ENCODE data around the gene SLC7A14. TPM values are rescaled to one million over a fixed set of nuclear protein-coding genes. Genes with fewer than 3 reads are reported as not detected.

Gene SLC7A14
- total RNA-seq, 1 donor from 2014 or later: under 0.01 TPM

DNA sequence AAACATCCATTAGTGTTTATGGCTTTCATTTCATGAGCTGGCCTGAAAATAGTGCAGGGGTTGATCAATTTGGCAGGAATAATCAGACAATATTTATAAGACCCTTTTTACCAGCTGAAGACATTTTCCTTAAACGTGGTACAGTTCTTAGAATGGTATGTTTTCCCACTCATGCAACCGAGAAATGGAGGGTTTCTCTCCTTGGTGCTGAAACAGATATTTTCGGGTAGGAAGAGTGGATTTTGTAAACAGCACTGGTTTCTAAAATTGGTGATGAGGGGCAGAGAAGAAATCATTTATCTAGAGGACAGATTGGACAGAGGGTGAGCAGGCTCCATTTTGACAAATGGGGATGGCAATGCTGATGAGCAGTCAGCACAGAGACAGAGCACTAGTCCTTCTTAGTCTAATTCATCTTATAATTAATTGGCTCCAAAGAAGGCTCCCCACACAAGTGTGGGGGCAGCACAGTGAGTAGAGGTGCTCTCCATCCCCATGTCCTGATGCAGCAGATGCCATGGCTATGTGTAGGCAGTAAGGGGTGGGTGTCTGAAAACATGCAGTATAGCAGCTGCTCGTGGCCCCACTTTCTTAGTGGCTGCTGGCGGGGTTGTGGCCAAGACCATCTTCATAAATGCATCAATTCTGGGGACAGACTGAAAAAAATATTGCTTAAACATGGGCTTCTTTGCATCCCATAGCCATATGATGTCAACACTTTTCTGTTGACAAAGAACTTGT, 18.1 kb upstream of the SLC7A14 start:
- TF ChIP-seq, protein P1, sequence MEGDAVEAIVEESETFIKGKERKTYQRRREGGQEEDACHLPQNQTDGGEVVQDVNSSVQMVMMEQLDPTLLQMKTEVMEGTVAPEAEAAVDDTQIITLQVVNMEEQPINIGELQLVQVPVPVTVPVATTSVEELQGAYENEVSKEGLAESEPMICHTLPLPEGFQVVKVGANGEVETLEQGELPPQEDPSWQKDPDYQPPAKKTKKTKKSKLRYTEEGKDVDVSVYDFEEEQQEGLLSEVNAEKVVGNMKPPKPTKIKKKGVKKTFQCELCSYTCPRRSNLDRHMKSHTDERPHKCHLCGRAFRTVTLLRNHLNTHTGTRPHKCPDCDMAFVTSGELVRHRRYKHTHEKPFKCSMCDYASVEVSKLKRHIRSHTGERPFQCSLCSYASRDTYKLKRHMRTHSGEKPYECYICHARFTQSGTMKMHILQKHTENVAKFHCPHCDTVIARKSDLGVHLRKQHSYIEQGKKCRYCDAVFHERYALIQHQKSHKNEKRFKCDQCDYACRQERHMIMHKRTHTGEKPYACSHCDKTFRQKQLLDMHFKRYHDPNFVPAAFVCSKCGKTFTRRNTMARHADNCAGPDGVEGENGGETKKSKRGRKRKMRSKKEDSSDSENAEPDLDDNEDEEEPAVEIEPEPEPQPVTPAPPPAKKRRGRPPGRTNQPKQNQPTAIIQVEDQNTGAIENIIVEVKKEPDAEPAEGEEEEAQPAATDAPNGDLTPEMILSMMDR (IDR thresholded peaks at IDR 0.05; ENCODE audit: insufficient read depth, low read length, severe bottlenecking): no peak
- FAIRE-seq: no peak

DNA sequence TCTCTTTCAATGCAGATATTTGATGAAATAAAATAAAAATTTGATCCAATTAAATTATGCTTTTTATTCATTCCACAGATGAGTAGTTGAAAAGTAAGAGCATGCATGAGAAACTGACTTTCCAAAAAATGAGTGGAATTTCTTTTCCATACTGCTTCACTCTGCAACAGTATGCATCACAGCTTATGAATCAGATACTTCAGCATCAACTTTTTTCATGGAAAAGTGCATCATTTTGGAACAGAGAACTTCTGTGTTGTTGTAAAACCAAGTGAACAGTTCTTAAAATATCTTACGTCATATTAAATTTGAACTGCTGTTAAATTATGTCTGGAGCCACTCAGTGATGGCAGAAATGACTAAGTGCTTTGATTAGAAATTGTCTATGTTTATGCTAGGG, 16.7 kb upstream of the SLC7A14 start:
- Histone ChIP-seq H3K4me3 (ENCODE audit: low read depth, low read length) (no peak overlapping the region), H3K36me3 (ENCODE audit: control insufficient read depth, insufficient read depth, low read length) (no peaks in the 10 kb centered on the region), H3K27me3 (ENCODE audit: control insufficient read depth, insufficient read depth, low read length) (no peaks in the 10 kb centered on the region)
- TF ChIP-seq, protein P1 (IDR thresholded peaks at IDR 0.05; ENCODE audit: insufficient read depth, low read length, severe bottlenecking): no peak
- DNase-seq (ENCODE audit: low read depth) (no peak), FAIRE-seq (no peak)

More for the DNA sequence above, 18.1 kb upstream of the SLC7A14 start:
- DNase-seq (ENCODE audit: low read depth): no peak
- Histone ChIP-seq H3K4me3 (ENCODE audit: low read depth, low read length) (no peak overlapping the region), H3K27me3 (ENCODE audit: control insufficient read depth, insufficient read depth, low read length) (no peaks in the 10 kb centered on the region), H3K36me3 (ENCODE audit: control insufficient read depth, insufficient read depth, low read length) (no peaks in the 10 kb centered on the region)

DNA sequence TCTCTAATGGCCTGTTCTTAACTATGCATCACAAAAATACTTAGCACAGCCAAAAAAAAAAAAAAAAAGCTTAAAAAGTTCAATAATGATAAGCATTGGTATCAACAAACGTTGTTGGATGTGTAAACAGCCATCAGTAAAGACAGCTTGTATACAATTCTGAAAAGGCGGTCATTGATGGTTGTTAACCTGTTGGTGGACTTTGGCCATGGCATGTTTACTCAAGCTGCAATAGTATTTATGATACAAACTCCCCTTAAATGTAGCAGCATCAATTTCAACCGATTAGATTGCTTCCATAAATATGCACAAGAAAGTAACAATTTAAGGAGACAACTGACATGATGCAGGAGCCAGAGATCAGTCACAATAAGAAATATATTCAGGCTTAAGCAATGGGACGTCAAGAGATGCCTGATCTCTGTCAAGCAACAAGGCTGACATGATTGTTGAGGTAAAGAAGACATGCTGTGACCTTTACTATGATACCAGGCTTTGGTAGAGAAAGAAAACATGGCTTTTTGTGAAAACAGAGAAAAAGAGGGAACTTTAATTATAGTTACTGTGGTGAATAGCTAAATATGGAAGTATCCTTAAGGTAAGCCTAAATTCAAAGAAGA, 14.2 kb upstream of the SLC7A14 start:
- DNase-seq (ENCODE audit: low read depth) (no peak), FAIRE-seq (no peak)
- Histone ChIP-seq H3K27me3 (ENCODE audit: control insufficient read depth, insufficient read depth, low read length) (no peaks in the 10 kb centered on the region), H3K36me3 (ENCODE audit: control insufficient read depth, insufficient read depth, low read length) (no peaks in the 10 kb centered on the region), H3K4me3 (ENCODE audit: low read depth, low read length) (no peak overlapping the region)
- TF ChIP-seq, protein P1 (IDR thresholded peaks at IDR 0.05; ENCODE audit: insufficient read depth, low read length, severe bottlenecking): no peak

DNA sequence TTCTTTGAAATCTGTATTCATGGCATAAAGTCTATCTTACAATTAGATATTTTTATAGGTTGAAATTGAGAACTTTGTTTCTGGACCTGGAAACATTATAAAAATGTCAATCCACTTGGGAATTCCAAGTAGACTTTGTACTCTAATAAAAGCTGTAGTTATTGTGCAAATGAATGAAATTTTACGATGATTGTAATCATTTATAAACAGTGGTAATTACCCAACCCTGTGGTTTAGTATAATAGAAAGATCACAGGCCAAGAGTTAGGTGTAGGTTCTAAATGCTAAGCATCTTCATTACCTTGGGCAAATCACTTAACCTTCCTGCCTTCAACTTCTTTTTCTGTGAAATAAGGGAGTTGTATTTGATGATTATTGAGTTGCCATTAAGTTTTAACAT, 13.2 kb upstream of the SLC7A14 start:
- H3K4me3 ChIP-seq (ENCODE audit: low read depth, low read length): no peak overlapping the region
- no peak for DNase-seq (ENCODE audit: low read depth)
- TF ChIP-seq, protein P1 (IDR thresholded peaks at IDR 0.05; ENCODE audit: insufficient read depth, low read length, severe bottlenecking): no peak
- FAIRE-seq: no peak
- no peaks in the 10 kb centered on the region for H3K27me3 ChIP-seq (ENCODE audit: control insufficient read depth, insufficient read depth, low read length)
- H3K36me3 ChIP-seq (ENCODE audit: control insufficient read depth, insufficient read depth, low read length): no peaks in the 10 kb centered on the region

DNA sequence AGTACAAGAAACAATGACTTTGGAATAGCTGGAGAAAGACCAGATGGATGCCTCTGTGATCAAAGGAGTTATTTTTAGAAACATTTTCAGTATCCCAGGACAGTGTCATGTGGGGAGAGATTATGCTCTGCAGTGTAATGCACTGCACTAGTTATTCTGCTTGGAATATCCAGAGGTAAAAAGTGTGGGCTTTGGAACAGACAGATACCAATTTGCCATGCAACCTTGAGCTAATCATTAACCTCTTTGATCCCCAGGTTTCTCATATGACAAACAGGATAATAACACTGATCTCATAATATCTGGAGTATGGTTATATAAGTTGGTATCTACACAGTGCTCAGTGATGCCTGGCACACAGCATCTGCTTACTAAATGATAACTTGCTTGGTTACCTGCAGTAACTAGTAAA, 12.2 kb upstream of the SLC7A14 start:
- TF ChIP-seq, protein P1 (IDR thresholded peaks at IDR 0.05; ENCODE audit: insufficient read depth, low read length, severe bottlenecking): no peak
- no peak for DNase-seq (ENCODE audit: low read depth)

More for the DNA sequence above, 12.2 kb upstream of the SLC7A14 start:
- Histone ChIP-seq H3K36me3 (ENCODE audit: control insufficient read depth, insufficient read depth, low read length) (no peaks in the 10 kb centered on the region), H3K27me3 (ENCODE audit: control insufficient read depth, insufficient read depth, low read length) (no peaks in the 10 kb centered on the region), H3K4me3 (ENCODE audit: low read depth, low read length) (no peak overlapping the region)
- no peak for FAIRE-seq
